Ishikawa (cell line): ENCODE measurements around the gene P3H2.

Experiments
- CEBPB ChIP-seq: IDR thresholded peaks from 2 replicates; pipeline ENCODE4 v1.6.1; 2012
- CREB1 ChIP-seq: IDR thresholded peaks from 2 replicates; pipeline ENCODE4 v1.6.1; 2012; ENCODE audit warnings: low read depth
- EGR1 ChIP-seq: IDR thresholded peaks from 2 replicates; pipeline ENCODE4 v1.6.1; 2012
- EP300 ChIP-seq: IDR thresholded peaks from 2 replicates; pipeline ENCODE4 v1.6.1; 2012; ENCODE audit warnings: borderline replicate concordance
- MAX ChIP-seq: IDR thresholded peaks from 2 replicates; pipeline ENCODE4 v1.6.1; 2012
- NFIC ChIP-seq: IDR thresholded peaks from 2 replicates; pipeline ENCODE4 v1.6.1; 2012
- RAD21 ChIP-seq: IDR thresholded peaks from 2 replicates; pipeline ENCODE4 v1.6.1; 2012; ENCODE audit warnings: low read depth
- REST ChIP-seq: IDR thresholded peaks from 2 replicates; pipeline ENCODE4 v1.6.1; 2012; ENCODE audit warnings: low read depth, mild to moderate bottlenecking
- TAF1 ChIP-seq: IDR thresholded peaks from 2 replicates; pipeline ENCODE4 v1.6.1; 2012; ENCODE audit warnings: low read depth, mild to moderate bottlenecking
- TEAD4 ChIP-seq: IDR thresholded peaks from 2 replicates; pipeline ENCODE4 v1.6.1; 2012
- USF1 ChIP-seq: IDR thresholded peaks from 2 replicates; pipeline ENCODE4 v1.6.1; 2012
- ZBTB7A ChIP-seq: IDR thresholded peaks from 2 replicates; pipeline ENCODE4 v1.6.1; 2012; ENCODE audit warnings: low read depth

GRCh38 chr3:189988322-189988721 is 132.4 kb downstream of the P3H2 start:
- TF ChIP-seq MAX = no peak
- no peak for TF ChIP-seq CREB1
- TF ChIP-seq ZBTB7A = no peak
- TF ChIP-seq EP300 = no peak
- no peak for TF ChIP-seq RAD21
- no peak for TF ChIP-seq REST
- TF ChIP-seq NFIC = no peak
- TF ChIP-seq EGR1 = no peak
- TF ChIP-seq TAF1 = no peak
- TF ChIP-seq USF1 = no peak
- no peak for TF ChIP-seq CEBPB
- TF ChIP-seq TEAD4 = no peak
